Cardiac fibroblast (primary cell): ENCODE results near the gene TNIP2.
"Not testable (repeated sequence)": the region's sequence is repeated elsewhere in the genome, so short reads cannot be mapped to it uniquely, and the experiment has no call there.

Experiments used
- DNase-seq, 2 donors: peaks; one replicate each; pipeline versions ENCODE4 v3.0.0 to v3.0.0-alpha.2; 2010; ENCODE audit warnings: low read depth in 2 of 2
- H3K4me3 ChIP-seq, 2 donors: replicated peaks in 1 of 2; 1 replicate in 1 of 2; 2 replicates in 1 of 2; pipeline ENCODE4 v1.5.1; 2011; ENCODE audit warnings: low read depth in 2 of 2, low read length in 2 of 2, mild to moderate bottlenecking in 2 of 2, moderate library complexity in 1 of 2
- TF ChIP-seq, protein P1 (sequence below): IDR thresholded peaks from one replicate; pipeline ENCODE4 v1.5.1; 2011; ENCODE audit warnings: low read depth, mild to moderate bottlenecking, low read length, inconsistent platforms

Gene TNIP2

DNA sequence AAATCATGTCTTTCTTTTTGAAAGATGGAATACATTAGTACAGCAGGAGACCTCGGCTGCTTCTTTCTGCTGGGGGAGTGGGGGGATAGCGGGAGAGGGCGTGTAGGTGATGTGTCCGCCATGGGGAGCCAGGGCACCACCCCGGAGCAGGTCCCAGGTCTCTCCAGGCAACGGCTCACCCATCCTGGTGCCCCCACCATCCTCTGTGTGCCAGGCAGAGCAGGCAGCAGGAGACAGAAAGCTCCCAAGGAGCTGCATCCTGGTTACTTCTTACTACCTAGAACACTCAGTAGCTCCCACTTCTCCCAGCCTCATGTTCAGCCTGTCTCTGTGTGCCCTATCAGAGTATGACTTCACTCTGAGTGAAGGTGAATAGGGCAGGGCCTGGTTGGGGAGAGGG is 23.6 kb downstream of the TNIP2 start:
- H3K4me3 ChIP-seq = no peak overlapping the region
- TF ChIP-seq, protein P1, sequence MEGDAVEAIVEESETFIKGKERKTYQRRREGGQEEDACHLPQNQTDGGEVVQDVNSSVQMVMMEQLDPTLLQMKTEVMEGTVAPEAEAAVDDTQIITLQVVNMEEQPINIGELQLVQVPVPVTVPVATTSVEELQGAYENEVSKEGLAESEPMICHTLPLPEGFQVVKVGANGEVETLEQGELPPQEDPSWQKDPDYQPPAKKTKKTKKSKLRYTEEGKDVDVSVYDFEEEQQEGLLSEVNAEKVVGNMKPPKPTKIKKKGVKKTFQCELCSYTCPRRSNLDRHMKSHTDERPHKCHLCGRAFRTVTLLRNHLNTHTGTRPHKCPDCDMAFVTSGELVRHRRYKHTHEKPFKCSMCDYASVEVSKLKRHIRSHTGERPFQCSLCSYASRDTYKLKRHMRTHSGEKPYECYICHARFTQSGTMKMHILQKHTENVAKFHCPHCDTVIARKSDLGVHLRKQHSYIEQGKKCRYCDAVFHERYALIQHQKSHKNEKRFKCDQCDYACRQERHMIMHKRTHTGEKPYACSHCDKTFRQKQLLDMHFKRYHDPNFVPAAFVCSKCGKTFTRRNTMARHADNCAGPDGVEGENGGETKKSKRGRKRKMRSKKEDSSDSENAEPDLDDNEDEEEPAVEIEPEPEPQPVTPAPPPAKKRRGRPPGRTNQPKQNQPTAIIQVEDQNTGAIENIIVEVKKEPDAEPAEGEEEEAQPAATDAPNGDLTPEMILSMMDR = no peak
- no peak for DNase-seq

DNA sequence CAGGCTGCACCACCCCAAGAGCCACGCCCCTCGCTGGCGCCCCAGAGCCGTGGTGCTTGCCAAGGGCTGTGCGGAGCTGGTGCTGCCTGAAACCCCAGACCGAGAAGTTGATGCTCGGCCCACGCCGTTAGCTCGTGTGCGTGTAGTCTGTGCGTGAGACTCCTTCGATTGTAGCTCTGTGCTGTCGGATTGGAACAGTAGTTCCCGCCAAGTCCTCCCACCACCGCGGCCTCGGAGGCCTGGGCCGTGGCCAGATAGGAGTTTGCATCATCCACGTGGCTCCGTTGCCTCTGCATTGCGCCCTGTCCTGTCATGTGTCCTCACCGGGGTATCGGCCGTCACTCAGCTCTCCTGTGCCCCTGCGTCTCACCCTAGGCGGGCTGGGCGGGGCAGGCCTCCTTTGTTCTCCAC is 24.2 kb downstream of the TNIP2 start:
- H3K4me3 ChIP-seq = no peak overlapping the region
- no peak for DNase-seq
- TF ChIP-seq, protein P1 = no peak

DNA sequence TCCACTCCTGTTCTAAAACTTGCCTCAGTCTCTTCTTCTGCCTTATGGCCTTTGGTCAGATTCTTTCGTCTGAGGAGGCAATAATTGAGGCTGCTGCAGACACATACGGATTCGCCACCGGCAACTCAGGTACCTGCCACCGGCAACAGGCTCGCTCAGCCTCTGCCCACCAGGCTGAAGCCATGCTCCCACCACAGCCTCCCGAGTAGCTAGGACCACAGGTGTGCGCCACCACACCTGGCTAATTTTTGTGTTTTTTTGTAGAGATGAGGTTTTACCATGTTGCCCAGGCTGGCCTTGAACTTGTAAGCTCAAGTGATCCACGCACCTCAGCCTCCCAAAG is 26.6 kb downstream of the TNIP2 start:
- DNase-seq = no peak
- TF ChIP-seq, protein P1 = no peak
- no peak overlapping the region for H3K4me3 ChIP-seq

DNA sequence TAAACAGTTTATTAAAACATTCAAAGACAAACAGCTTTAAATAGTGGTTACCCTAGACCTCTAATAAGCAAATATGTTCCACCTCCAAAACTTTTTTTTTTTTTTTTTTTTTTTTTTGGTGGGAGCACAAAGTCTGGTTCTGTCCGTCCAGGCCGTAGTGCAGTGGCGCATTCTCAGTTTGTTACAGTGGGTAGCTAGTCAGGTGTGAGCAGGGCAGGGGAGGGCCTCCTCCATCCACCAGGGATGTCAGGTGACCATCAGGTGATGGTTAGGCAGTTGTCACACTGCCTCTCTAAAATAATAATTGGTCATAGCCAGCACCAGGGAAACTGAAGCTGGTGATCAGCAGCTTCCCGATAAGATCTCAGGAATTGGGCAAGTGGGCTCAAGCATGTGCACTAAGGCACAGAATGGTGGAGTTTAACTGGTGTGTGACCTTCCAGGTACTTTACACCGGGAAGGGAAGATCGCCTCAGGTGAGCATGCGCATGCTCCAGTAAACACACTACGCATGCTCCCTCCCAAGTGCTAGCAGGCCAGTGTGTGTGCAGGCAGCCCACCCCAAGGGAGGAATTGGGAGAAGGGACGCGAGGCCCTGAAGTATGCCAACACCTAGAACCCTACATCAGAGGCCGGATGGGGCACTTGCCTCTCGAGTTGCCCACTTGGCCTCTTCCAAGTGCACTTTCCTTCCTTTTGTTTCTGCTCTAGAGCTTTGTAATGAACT is 27.2 kb downstream of the TNIP2 start:
- TF ChIP-seq, protein P1 = no peak
- DNase-seq = no peak
- H3K4me3 ChIP-seq = no peak overlapping the region

DNA sequence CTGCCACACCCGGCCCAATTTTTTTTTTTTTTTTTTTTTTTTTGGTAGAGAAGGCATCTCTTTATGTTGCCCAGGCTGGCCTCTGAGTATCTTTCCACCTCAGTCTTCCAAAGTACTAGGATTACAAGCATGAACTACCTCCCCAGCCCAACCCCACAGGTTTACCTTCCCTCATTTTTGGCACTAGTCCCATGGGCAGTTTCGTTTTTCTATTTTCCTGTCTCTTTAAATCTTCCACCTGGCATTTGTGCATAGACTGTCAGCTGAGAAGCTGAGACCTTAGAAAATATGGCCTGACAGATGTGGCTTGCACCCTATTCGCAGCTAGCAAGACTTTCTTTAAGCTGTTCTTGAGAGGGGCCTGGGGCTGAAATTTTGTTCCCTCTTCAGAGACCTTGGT is 27.9 kb downstream of the TNIP2 start:
- TF ChIP-seq, protein P1 = no peak
- no peak overlapping the region for H3K4me3 ChIP-seq
- DNase-seq = no peak

DNA sequence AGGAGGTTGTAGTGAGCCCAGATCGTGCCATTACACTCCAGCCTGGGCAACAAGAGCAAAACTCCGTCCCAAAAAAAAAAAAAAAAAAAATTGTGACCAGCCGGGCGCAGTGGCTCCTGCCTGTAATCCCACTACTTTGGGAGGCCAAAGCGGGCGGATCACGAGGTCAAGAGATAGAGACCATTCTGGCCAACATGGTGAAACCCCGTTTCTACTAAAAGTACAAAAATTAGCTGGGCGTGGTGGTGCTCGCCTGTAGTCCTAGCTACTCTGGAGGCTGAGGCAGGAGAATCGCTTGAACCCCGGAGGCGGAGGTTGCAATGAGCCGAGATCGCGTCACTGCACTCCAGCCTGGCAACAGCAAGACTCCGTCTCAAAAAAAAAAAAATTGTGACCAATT is 29.3 kb downstream of the TNIP2 start:
- DNase-seq, H3K4me3 ChIP-seq: not testable (repeated sequence)

DNA sequence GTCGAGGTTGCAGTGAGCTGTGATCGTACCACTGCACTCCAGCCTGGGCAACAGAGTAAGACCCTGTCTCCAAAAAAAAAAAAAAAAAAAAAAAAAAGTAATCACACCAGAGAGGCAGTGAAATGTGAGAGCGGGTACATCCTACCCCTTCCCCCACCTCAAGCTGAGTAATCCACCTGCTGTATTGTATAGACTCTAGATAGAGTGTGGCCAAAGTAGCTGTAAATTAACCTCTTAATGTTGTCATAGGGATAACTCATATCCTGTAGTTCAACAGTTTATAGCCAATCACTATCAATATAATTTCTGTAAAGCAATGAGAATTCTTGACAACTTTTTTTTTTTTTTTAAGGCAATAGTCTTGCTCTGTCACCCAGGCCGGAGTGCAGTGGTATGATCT is 30.8 kb downstream of the TNIP2 start:
- no peak overlapping the region for H3K4me3 ChIP-seq
- TF ChIP-seq, protein P1 = no peak
- no peak for DNase-seq
